ENCODE data around the gene PRR20D.
"Not testable (repeated sequence)": the region's sequence is repeated elsewhere in the genome, so short reads cannot be mapped to it uniquely, and the experiment has no call there.

PRR20D gene

DNA sequence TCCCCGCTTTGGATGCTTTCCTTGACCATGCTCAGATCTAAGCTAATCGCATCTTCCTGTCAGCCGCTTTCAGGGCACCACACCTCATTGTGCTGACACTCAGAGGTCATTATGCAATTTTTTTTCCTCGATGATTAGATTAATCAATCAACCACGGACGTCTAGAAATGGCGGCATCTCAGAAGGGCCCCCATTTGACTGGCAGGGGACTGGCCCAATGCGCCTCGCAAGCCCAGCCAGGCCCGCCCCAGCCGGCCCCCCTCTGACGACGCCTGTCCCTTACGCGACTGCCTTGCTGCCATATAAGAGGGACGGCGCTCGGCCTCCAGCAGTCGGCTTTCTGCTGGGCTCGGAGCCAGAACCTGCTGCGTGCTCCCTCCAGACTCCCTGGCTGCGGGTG is at the start of gene PRR20D:
TSS of gene PRR20D (plus strand) at position 301 of the 400 bp plus-strand sequence. CDS start 387 bp downstream, outside the sequence.
- TF ChIP-seq, protein P1, sequence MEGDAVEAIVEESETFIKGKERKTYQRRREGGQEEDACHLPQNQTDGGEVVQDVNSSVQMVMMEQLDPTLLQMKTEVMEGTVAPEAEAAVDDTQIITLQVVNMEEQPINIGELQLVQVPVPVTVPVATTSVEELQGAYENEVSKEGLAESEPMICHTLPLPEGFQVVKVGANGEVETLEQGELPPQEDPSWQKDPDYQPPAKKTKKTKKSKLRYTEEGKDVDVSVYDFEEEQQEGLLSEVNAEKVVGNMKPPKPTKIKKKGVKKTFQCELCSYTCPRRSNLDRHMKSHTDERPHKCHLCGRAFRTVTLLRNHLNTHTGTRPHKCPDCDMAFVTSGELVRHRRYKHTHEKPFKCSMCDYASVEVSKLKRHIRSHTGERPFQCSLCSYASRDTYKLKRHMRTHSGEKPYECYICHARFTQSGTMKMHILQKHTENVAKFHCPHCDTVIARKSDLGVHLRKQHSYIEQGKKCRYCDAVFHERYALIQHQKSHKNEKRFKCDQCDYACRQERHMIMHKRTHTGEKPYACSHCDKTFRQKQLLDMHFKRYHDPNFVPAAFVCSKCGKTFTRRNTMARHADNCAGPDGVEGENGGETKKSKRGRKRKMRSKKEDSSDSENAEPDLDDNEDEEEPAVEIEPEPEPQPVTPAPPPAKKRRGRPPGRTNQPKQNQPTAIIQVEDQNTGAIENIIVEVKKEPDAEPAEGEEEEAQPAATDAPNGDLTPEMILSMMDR (IDR thresholded peaks at IDR 0.05) = not testable (repeated sequence)

DNA sequence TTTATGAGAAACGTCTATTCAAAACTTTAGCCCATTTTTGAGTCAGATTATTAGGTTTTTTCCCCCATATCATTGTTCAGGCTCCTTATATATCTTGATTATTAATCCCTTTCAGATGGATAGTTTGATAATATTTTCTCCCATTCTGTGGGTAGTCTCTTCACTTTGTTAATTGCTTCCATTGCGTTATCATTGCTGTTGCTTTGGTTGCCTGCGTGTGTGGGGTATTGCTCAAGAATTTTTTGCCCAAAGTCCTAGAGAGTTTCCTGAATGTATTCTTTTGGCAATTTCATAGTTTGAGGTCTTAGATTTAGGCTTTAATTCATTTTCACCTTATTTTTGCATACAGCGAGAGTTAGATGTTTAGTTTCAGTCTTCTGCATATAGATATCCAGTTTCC is 45.5 kb upstream of the PRR20D start:
- TF ChIP-seq, protein P1 (IDR thresholded peaks at IDR 0.05) = no peak

DNA sequence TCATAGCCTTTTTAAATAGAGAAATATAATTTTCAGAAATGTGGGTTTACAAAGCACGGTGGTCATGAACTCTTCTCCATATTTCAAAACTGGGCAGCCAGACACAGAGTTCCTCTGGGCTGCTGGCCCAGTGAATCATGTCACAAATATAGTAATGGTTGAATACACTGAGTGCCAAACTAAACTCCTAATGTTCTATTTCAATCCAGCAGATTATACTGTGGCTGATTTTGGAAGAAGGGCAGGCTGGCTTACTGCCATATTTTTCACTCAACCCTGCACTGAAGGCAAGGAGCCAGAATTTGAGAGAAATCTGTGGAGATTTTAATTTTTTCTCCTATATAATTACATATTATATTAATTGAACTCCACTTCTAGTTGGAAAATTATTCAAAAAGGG is 36.8 kb upstream of the PRR20D start:
- TF ChIP-seq, protein P1 (IDR thresholded peaks at IDR 0.05) = no peak

DNA sequence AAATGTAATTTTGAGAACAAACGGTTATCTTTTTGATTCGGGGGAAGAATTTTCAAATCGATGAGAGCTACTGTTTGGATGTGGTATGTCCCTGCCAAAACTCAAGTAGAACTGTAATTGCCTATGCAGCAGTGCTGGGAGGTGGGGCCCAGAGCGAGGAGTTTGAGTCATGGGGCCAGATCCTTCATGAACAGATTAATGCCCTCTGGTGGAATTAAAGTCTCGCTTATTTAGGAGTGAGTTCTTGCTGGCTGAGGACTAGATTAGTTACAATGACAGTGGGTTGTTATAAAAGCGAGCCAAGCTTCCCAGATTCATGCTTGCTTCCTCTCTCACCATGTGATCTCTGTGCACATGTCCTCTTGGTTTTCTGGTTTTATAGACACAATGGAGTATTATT is 31.5 kb upstream of the PRR20D start:
- TF ChIP-seq, protein P1 (IDR thresholded peaks at IDR 0.05) = no peak

DNA sequence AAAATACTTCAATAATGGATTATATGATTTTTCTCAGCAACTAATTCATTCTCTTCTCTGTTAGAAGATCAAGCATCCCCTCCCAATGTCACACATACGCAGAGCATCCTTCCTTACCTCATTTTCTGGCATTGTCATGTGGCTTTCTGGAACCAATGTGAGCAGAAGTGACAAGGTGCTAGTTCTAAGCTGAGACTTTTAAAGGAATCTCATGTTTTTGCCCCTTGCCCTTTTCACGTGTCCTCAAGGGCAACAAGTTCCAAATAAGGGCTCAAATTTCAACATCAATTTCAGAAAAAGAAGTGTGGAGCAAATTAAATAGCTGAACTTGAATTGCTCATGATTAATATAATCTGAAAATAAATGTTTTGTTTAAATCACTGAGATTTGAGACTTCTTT is 24.3 kb upstream of the PRR20D start:
- TF ChIP-seq, protein P1 (IDR thresholded peaks at IDR 0.05) = no peak

DNA sequence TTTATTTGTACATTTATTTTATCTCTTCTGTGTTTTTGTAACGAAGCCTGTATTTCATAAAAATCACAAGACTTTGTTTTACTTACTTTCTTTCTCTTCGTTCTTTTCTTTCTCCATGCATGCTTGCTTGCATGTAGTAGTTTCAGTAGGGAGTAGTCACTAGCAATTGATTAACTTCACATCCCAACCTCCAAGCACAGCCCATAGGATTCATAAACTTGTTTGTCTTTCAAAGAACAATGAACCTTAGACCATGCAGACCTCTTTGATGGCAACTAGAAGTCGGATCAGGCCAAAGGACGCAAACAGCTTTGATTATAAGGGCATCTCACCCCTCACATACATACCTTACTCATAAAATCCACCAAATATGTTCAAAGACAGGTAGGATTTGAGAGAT is 22.8 kb upstream of the PRR20D start:
- TF ChIP-seq, protein P1 (IDR thresholded peaks at IDR 0.05) = no peak

DNA sequence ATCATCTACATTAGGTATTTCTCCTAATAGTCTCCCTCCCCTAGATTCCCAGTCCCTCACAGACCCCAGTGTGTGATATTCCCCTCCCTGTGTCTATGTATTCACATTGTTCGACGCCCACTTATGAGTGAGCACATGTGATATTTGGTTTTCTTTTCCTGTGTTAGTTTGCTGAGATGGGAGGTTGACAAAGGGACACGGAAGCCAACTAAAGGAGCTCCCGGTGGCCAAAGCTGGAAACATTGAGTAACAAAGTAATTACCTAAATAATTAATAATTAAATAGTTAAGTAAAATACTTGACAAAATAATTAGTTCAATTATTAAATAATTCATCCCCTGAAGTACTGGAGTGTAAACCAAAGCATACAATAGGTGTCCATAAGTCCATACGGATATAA is 21.4 kb upstream of the PRR20D start:
- TF ChIP-seq, protein P1 (IDR thresholded peaks at IDR 0.05) = no peak

Data from LNCAP (cell line).